NT2/D1 (cell line): ENCODE data around the gene SV2C.

Experiments
- SUZ12 ChIP-seq: IDR thresholded peaks from 2 replicates; pipeline ENCODE4 v1.6.1; 2011; ENCODE audit not compliant: insufficient read length, insufficient read depth; ENCODE audit errors: extremely low read depth
- YY1 ChIP-seq: IDR thresholded peaks from 2 replicates; pipeline ENCODE4 v1.6.1; 2011; ENCODE audit not compliant: insufficient read length, insufficient read depth
- ZNF274 ChIP-seq: IDR thresholded peaks from 2 replicates; pipeline ENCODE4 v1.6.1; 2011; ENCODE audit warnings: mild to moderate bottlenecking, low read depth, low read length

- TF ChIP-seq SUZ12, result no peak
- no peak for TF ChIP-seq YY1
- TF ChIP-seq ZNF274, result no peak
Observed at GRCh38 chr5:76305775-76306174, 222.6 kb downstream of the SV2C start.
